ENCODE results near the gene SYNPO. TPM values are rescaled to one million over a fixed set of nuclear protein-coding genes. Genes with fewer than 3 reads are reported as not detected.

SYNPO gene, protein sequence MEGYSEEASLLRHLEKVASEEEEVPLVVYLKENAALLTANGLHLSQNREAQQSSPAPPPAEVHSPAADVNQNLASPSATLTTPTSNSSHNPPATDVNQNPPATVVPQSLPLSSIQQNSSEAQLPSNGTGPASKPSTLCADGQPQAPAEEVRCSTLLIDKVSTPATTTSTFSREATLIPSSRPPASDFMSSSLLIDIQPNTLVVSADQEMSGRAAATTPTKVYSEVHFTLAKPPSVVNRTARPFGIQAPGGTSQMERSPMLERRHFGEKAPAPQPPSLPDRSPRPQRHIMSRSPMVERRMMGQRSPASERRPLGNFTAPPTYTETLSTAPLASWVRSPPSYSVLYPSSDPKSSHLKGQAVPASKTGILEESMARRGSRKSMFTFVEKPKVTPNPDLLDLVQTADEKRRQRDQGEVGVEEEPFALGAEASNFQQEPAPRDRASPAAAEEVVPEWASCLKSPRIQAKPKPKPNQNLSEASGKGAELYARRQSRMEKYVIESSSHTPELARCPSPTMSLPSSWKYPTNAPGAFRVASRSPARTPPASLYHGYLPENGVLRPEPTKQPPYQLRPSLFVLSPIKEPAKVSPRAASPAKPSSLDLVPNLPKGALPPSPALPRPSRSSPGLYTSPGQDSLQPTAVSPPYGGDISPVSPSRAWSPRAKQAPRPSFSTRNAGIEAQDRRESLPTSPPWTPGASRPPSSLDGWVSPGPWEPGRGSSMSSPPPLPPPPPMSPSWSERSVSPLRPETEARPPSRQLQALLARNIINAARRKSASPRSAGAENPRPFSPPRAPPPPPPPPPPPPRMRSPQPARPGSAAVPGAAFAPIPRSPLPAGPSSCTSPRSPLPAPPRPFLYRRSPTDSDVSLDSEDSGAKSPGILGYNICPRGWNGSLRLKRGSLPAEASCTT
- 10 to 100 TPM in 11 of 12 donors, not detected in 1; 21.9 to 45.2 (median 34.1) TPM for polyA plus RNA-seq (ENCODE audit: insufficient read length in 12 of 12)
- long read RNA-seq, donor 1, full-length matches to known transcripts = 1 of 17 reads
- long read RNA-seq, donor 1, partial matches to known transcripts = 9 of 17 reads
- long read RNA-seq, donor 1, other reads (novel, unspliced or antisense) = 7 of 17 reads
- long read RNA-seq, donor 2, partial matches to known transcripts = 7 of 22 reads
- long read RNA-seq, donor 2, other reads (novel, unspliced or antisense) = 15 of 22 reads
- long read RNA-seq, donor 3, full-length matches to known transcripts = 1 of 16 reads
- long read RNA-seq, donor 3, partial matches to known transcripts = 0 of 16 reads
- long read RNA-seq, donor 3, other reads (novel, unspliced or antisense) = 15 of 16 reads
- long read RNA-seq, donor 4, full-length matches to known transcripts = 2 of 16 reads
- long read RNA-seq, donor 4, partial matches to known transcripts = 5 of 16 reads
- long read RNA-seq, donor 4, other reads (novel, unspliced or antisense) = 9 of 16 reads
- long read RNA-seq, donor 5, full-length matches to known transcripts = 4 of 31 reads
- long read RNA-seq, donor 5, partial matches to known transcripts = 10 of 31 reads
- long read RNA-seq, donor 5, other reads (novel, unspliced or antisense) = 17 of 31 reads
- long read RNA-seq, donor 6, partial matches to known transcripts = 0 of 6 reads
- long read RNA-seq, donor 6, other reads (novel, unspliced or antisense) = 6 of 6 reads
- long read RNA-seq, donor 7, full-length matches to known transcripts = 2 of 8 reads
- long read RNA-seq, donor 7, partial matches to known transcripts = 0 of 8 reads
- long read RNA-seq, donor 7, other reads (novel, unspliced or antisense) = 6 of 8 reads
- long read RNA-seq, donor 8, full-length matches to known transcripts = 2 of 42 reads
- long read RNA-seq, donor 8, partial matches to known transcripts = 22 of 42 reads
- long read RNA-seq, donor 8, other reads (novel, unspliced or antisense) = 18 of 42 reads
- long read RNA-seq, donor 9 = 0 reads
- long read RNA-seq, donor 10, full-length matches to known transcripts = 1 of 33 reads
- long read RNA-seq, donor 10, partial matches to known transcripts = 13 of 33 reads
- long read RNA-seq, donor 10, other reads (novel, unspliced or antisense) = 19 of 33 reads
- long read RNA-seq, donor 11, full-length matches to known transcripts = 1 of 9 reads
- long read RNA-seq, donor 11, partial matches to known transcripts = 0 of 9 reads
- long read RNA-seq, donor 11, other reads (novel, unspliced or antisense) = 8 of 9 reads

DNA sequence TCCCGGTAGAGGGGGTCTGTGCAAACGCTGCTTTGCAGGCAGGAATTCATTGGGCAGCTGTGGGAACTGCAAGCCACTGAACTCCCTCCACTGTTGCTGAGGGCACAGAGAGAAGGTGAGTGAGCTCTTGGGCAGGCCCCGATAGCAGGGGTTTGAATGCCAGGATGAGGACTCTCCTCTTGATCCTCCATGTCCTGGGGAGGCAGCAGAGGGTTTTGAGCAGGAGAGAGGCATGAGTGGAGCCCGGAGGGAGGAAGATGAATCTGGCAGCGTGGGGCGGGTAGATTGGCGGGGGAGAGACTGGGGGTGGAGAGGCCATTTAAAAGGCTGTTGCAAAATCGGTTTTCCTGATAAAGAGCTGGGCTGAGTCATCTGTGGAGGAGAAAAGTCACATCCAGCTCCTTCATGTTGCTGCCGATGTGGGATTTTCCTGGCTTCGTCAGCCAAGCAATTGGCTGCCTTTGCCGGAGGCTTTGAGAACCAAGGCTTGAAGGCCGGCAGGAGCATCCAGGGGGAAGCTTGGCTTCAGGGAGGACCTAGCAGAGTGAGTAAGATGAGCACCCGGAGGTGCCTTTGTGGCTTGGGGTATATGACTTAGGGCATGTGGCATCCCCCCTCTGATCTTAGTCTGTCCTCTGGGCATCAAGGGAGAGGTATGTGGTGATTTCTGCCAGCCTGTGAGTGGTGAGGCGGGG lies at the start of gene SYNPO:
SYNPO (plus strand) TSS at position 350 of the 695 bp plus-strand sequence. CDS start 7,616 bp downstream, outside the sequence.
- DNase-seq = peak; percentile 79

DNA sequence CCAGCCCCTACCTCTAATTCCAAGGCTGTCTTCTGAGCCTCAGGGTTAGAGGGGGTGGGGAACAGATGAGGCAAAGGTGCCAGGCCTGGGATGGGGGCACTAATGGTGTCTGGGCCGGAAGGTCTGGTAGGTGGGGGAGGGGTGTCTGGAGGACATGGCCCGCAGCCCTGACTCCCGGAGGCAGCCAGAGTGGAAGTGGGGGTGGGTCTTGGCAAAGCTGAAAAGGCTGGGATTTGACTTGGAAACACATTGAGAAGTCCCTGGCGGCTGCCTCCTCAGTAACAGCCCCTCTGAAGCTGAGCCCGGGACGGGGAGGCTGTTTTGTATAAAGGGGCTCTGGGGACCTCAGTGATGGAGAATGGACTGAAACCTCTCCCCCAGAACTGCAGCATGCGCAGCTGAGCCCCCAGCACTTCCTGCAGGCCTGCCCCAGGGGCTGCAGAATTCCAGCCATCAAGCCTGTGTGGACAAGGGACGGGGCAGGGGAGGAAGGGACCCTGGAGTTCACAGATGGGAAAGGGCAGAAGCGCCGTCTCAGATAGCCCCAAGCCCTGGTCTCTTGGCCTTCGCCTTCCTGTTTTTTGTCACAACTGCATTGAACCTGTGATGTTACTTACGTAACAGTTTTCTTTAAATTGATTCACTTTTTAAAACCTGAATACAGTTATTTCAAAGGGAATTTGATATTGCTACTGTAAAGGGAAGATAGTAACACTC lies 49.3 kb upstream of the SYNPO start:
- peak; percentile 81 for DNase-seq

DNA sequence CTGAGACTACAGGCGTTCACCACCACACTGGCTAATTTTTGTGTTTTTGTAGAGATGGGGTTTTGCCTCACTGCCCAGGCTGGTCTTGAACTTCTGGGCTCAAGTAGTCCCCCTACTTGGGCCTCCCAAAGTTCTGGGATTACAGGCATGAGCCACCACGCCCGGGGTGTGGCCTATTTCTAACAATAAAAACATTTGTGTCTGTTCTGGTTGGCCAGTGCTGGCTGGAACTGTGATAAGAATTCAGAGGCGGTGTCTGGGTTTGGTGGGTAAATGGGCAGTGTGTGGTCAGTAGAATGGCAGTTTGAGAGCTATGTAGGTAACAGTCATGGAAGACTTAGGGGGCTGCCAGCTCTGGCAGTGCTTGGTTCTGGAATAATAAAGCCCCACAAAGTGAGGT lies 46.9 kb upstream of the SYNPO start:
- no peak for DNase-seq

DNA sequence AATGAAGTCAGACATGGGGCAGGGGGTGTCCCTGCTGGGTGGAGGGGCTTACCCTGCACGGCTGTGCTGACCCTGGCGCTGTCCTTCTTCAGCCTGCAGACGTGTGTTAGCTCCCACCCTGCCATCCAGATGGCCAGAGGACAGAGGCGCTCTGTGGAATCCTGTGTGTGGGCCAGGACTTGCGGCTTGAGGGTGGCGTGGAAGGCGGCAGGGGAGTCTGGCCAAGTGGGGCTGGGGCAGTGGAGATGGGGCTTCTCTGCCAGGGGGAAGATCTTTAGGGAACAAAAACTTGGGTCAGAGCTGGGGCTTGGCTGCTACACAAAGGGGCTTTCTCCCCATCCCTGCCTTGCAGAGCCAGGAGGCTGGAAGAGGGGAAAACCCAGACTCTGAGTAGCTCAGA lies 46.5 kb upstream of the SYNPO start:
- DNase-seq = no peak

DNA sequence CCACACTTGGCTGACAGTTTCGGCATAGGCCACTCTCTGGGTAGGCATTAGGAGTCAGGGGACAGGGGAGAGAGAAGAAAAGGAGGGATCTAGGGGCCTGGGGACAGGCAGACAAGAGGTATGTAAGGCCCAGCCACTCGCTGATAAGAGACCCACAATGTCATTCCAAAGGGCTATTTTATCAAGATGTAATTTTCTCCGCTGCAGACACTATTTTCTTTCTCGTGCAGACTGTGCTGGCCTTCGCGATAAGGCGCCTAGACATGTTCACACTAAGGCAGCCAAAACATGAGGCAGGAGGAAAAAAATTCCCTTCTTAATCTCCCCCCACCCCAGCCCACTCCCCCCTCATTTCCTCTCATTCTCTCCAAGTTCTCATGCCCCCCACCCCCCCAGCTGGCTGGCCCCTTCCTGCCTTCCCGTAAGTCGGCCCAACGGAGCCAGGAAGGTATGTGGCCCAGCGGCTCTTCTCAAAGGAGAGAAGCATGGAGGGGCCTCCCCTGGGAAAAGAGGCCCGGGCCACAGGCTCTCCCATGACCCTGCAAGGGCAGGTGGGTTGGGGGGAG lies 44.9 kb upstream of the SYNPO start:
- no peak for DNase-seq

DNA sequence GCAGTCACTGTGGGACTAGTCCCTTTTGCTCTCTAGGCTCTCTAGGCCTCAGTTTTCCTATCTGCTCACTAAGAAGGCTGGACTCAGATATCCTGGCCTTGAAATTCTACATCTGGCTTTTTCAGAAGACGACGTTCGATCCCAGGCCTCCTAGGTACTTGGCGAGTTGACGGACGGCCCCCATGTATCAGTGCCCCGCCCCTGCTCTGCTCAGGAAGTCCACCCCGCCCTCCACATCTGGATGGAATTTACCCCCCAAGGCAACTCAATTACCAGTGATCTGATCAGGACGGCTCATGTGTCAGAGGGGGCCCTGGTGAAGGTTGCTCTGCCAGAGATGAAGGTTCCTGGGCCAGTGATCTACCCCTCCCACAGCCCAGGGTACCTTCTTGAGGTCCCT lies 44.1 kb upstream of the SYNPO start:
- DNase-seq = no peak

DNA sequence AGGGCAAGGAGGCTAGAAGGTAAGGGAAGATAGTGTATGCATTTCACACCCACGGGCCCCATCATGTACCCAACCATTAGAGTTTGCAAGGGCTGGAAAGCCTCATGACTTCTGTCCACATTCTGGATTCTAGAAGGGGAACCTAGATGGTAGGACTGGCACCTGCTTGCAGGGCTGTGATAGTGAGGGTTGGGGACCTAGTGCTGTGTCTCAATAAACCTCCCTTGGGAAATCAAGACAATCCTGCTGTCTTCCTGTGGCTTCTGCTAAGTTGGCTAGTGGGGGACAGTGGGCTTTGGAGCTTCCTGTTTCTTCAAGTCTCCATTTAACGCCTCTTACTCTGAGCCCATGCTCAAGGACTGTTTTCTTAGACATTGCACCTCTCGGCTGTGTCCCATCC lies 43.6 kb upstream of the SYNPO start:
- DNase-seq = no peak

DNA sequence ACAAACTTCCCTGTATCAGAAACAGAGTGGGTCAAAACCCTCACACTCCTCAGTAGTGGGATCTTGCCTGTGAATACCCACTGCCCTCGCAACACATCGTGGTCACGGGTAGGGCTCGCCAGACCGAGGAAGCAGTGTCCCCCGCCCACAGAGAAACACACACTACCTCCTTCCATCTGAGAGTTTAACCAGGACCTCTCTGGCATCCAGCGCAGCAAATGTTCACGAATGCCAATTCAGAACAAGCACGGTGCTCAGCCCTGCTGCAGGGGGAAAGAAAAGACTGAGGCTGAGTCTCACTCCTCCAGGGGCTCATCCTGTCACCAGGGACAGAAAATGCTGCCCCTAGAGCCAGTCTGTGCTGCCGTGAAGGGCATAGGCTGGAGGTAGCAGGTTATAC lies 42.5 kb upstream of the SYNPO start:
- no peak for DNase-seq

DNA sequence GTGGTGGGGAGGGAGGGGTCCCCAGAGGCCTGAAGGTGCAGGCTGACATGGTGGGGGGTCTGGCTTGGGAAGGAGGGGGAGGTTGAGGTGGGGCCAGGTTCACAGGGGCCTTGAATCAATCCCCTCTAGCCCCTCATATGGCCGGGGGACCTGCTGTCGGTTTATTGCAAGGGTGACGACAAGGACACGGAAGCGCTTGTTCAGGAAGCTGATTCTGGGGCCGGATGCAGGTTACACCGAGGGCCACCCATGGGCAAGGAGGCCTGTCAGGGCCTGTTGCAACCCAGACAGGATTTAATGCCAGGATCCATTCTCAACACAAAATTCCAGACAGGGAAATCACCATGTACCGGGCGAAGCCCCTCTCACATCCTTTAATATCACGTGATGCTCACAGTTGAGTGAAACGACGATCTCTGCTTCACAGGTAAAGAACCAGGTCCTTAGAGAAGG lies 41.6 kb upstream of the SYNPO start:
- no peak for DNase-seq

DNA sequence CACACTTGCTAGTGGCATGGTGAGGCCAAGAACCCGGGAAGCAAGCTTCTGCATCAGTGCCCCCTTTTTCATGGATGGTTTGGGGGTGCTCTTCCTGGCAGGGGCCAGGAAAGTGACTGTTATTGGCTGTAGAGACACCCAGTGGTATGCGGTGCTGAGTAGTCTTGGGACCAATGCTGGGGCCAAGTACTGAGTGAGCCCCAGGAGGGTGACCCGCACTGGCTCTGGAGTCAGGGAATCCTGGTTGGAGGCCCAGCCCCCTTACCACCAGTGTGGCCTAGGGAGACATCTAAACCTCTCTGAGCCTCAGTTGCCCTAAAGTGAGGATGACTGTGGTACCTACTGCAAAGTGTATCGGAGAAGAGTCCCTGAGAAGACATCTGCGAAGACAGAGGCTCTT lies 41.2 kb upstream of the SYNPO start:
- no peak for DNase-seq

DNA sequence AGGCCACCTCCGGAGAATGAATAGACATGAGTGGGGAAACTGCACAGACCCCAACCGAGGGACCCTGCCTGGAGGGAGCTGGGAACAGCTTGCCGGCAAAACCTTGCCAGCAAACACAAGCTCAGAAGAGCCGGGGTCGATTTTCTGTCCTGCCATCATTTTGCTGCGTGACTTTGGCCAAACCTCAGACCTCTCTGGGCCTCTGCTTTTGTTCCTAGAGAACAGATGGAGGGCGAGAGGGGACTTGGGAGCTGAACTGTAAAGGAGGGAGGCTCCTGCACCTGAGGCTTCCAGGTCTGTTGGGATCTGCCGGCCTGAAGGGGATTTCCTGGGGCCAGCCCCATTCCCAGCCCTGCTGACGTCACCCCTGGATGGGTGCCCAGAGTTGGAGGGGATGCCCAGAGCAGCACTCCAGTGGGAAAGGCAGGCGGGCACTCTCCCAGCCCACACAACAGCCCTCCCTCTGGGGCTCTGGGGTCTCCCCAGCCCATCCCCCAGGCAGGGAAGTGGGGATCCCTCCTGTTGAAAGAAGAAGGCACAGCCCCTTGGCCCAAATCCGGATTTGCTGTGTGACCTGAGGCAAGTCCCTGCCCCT lies 40.4 kb upstream of the SYNPO start:
- DNase-seq = peak; percentile 76

DNA sequence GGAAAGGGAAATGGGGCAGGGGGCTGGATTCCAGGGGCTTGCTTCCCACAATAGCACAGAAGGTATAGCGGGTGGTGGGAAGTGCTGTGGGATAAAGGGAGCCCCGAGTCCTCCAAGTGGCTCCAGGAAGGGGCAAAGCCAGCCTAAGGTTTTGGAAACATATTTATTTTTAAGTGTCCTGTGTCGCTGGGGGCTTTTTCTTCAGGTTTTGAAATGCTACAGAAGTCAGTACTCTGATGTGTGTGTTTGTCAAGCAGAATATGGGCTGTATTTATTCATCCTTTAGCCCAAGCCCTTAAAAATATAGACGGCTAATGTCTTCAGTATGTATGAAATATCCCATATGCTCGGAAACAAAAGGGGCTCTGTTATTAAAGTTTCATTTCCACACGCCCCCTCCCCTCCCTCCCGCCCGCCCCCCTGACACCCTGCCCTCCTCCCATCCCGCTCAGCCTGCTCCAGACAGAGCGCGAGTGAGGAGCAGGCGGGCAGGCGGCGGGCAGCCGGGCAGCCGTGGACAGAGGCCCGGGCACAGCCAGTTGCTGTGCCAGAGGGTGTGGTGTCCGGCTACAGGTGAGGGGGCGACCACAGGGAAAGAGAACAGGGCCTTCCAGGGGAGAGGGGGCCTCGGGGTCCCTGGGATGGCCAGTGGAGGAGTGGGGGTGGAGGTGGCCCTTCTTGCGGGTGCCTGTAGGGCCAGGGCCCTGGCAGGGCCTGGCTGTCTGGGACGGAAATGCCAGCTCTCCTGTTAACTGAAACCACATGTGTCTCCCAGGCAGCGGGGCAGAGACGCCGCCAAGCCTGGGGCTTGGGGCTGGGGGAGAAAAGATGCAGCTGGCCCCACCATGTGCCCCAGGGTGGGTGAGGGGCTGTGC lies 39.6 kb upstream of the SYNPO start:
- no peak for DNase-seq

DNA sequence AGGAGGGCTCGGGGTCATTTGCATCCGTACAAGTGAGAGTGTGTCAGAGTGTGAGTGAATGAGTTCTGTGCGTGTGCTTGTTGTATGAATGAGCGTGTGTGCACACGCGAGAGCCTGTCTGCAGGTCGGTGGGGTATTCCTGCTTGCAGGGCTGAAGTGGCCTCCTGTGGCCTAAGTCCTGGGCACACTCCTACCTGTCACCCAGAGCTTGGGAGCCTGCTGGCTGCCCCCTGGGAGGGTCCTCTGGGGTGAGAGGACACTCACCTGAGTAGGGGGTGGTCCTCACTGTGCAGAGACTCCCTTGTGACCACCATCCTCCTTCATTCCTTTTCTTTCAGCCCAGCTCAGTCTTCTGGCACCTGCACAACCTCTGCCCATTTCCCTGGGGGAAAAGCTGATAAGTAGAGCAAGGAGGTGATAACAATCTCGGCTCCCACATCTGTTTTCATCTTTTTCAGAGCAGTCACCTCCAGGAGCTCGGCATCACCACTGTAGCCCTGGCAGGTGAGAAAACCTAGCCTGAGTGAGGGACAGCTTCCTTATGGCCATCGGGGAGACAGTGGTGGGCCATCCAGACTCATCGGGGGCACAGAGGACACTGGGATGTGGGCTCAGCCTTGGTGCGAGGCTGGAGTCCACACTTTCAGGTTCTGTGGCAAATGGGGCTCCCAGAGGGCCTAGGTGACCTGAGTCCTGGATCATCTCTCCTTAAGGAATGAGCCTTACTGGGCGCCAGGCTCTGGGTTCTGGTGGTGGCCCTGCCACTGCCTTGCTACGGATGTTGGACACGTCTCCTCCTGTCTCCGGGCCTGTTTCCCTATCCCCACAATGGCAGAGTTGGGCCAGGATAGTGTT lies 38.7 kb upstream of the SYNPO start:
- no peak for DNase-seq

DNA sequence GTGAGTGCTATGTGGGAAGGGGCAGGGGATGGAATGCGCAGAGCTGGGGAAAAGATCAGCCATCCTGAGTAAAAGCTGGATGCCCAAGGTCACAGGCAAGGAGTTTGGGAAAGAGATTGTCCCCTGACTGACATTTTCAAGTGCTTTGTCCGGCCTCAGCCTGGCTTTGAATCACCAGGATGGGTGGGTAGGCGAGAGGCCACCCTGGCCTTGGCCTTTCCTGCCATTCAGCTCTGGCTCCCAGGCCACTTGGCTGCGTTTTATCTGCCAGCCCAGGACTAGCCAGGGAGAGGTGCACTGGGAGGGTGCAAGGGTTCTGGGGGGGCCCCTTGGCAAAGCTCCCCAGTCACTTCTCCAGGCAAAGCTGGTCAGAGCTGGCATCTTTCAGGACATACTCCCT lies 37.4 kb upstream of the SYNPO start:
- no peak for DNase-seq

DNA sequence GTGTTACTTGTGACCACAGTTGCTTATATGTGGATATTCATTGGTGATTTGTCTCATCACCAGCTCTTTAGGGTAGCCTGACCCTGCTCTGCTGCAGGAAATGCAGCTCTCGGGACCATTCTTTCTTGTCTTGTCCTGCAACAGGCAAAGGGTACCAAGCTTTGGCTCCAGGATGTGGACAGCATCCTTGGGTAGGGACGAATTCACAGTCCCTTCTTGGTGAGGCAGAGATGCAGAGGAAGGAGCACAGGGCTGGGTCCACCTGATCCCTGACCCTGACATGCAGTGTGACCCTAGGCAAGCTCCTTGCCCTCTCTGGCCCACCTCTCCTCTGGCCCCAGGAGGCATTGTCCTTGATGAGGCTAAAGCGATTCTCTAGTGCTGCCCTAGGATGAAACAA lies 37.0 kb upstream of the SYNPO start:
- no peak for DNase-seq

DNA sequence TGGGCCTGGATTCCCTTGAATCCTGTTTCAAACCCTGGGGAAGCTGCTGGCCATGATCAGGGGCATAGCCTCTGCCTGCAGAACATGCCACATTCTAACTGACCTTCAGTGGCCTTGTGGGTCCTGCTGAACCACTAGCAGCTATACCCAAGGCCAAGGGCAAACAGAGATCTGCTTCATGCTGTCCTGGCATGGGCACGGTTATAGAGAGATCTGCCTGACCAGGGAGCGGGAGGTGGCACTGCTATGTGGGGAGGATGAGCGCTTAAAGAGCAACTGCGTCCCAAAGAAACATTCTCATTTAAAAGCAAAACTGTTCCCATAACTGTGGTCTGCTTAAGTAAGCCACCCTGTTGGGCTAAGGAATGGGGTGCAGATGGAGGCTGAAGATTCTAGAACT lies 36.5 kb upstream of the SYNPO start:
- no peak for DNase-seq

Measured in muscle of arm (tissue), 14 donors.